Measurements from ENCODE around the gene ARHGEF28.

The ARHGEF28 gene

DNA sequence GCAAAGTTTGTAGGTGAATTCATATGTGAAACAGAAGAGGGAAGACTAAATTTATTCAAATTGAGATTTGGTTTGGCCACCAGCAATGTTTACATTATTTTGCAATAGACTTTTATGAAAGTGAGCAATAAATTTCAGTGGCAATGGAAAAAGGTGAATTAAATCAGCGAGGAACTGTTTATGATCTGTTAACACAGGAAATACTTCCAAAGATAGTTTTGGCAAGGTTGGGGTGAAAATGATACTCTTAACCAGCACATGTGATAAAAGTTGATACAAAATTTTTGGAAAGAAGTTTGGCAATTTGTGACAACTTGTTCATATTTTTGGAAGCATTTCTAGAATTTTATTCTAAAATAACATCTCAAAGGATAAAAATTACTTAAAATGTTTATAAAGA, 119.8 kb downstream of the ARHGEF28 start:
- DNase-seq (ENCODE audit: low read depth), result no peak

DNA sequence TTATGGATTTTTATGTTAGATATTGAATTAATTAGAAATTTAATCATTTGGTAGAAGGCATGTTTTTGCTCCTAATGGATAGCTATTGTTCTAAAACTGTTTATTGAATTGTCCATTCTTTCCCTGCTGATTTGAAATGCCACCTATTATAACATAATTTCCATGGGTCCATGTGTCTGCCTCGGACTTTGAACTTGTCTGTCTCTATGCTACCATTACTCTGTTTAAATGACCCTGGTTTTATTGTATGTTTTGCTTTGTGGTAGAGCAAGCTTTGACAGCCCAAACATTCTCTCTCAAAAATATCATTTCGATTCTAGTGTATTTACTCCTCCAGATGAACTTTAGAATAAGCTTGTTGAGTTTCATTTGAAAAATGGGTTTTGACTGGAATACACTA, 120.6 kb downstream of the ARHGEF28 start:
- no peak for DNase-seq (ENCODE audit: low read depth)

DNA sequence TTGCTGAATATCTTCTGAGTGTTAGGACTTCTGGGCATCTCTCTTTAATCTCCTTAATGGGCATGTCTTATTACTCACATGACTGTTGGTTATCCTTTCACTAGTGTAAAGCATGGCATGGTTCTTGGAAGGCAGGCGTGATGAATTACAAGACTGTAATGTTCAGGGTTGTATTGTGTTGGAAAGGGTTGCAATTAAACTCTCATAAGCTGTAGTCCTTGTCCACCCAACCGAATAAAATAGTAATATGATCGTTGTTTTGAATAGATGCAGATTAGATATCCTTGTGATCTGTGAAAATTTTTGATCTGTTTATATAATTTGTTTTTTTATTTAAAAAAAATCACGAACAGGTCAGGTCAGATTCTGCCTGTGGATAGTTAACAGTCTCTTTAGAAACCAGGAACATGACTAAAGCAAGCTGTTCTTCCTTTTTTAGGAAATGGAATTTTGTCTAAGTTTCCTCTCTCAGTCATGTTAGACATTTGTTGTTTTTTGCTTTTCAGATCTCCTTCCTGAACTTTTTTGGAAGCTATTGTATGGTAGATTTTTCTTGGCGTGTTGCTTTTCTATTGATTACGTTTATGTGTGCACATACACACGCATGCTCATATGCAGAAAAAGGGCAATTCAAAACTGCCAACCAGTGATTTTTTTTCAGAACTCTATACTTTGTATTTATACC, 121.8 kb downstream of the ARHGEF28 start:
- no peak for DNase-seq (ENCODE audit: low read depth)

DNA sequence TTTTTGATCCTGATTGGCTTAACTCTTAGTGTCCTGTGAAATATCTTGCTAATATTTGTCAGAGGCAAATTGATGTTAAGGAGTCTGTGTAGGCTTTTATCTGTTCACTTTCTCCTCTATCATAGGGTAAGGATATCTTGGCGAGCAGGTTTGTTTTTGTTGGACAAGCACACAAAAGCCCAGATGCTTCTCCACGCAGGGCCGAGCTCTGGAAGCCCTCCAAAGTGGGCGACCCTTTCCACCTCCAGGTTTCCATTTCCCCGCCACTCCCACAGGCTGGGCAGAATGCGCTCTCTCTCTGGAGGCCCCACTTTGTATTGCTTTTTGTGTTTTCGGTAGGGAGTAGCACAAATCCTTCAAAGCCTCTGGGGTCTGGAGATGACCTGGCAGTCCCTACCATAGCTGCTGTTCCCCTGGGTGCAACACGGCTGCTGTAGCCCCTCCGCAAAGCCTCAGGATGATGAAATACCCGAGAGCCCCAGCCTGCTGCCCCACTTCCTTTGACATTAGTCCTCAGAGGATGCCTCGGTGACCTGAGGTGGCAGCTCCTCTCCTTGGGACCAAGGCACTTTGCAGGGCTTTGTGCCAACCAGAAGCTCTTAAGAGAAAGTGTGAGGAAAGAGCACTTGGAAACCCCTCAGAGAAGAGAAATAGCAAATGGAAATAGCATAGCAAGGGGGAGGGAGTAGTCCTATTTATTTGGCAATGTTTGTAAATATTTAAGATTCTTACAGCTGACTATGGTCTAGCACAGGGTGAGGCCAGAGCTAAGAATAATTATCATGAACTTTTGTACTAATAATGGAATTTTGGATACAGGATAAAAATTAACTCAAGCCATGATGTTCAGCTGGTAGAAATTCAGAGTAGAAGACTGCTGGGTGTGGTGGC, 122.8 kb downstream of the ARHGEF28 start:
- DNase-seq (ENCODE audit: low read depth), result no peak

DNA sequence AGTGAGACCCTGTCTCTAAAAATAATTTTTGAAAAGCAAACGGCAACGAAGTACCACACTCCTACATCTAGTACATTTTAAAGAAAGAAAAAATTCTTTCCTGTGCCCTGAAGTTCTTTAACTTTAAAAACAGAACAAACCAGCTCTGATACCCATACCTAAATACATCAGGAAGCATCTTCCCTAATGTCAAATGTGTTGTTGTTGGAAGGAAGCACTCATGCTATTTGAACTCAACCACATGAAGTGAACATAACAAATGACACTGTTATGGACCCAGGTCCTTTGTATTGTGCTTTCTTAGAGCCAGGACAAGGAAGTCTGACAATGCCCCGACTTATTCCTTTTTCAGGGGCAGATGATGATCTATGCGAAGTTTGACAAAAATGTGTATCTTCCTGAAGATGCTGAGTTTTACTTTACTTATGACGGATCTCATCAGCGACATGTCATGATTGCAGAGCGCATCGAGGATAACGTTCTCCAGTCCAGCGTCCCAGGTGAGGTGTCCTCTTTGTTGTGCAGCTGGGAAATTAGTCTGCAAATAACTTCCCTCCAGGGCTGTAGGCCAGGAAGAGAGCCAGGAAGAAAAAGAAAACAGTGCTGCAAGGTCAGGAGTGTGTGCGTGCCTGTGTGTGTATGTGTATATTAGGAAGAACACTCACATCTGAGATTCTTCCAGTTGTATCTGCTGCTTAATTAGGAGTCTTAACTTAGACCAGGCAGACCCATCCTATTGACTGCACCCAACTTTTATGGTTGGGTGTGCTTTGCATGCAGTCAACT, 123.7 kb downstream of the ARHGEF28 start:
- DNase-seq (ENCODE audit: low read depth), result no peak

DNA sequence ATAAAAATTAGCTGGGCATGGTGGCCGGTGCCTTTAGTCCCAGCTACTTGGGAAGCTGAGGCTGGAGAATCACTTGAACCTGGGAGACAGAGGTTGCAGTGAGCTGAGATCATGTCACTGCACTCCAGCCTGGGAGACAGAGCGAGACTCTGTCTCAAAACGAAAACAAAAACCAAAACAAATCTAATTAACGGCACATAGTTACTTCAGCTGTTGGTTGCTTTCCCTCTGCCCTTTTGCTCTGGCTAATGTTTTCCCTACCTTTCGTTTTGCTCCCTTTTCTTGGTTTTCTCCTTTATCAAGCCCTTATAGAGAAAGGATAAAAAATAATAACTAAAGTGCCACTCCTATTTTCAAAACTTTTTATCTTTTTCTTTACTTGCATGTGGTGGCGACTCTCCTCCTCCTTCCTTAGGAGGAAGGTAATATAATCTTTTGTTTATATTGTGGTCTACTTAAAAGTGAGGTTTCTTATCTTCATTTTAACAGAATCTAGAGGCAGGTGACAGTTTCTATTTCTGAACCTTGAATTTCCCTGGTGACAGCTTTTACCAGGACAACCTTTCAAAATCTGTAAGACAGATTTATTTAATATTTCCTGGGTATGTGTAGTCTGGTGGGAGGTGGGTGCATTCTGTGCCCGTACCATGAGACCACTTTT, 125.4 kb downstream of the ARHGEF28 start:
- no peak for DNase-seq (ENCODE audit: low read depth)

DNA sequence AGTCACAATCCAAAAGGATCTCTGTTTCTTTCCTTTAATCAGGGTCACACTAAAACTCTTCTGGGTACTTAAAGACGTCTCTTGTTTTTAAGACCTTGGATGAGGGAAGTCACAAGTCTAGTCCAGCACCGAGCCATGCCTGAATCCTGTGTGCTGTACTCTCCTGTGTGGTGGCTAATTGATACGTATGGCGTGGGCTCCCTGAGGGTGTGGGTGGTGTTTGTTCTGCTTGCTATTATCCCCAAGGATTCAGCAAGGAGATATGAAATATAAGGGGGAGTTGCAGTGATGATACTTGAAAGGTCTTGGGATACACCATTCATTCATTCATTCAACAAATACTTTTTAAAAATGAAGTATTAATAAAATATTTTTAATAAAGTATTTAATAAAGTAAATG, 128.3 kb downstream of the ARHGEF28 start:
- no peak for DNase-seq (ENCODE audit: low read depth)

DNA sequence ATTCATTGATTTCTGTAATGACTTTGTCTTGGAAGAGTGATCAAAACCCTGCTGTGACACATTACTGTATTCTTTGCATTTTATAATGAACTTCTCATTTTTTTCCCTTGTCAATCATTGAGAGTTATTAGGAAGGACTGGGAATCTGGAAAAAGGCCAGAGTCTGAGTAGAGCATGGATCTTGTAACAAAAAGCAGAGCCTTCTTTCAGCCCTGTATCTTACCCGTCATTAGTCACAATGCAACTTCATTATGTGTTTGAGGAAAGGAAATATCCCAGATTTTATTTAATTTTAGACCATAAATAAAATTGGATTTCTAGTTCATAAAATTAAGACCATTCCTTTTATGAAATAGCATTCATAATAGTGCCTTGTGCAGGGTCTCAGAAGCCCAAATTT, 131.4 kb downstream of the ARHGEF28 start:
- DNase-seq (ENCODE audit: low read depth), result no peak

DNA sequence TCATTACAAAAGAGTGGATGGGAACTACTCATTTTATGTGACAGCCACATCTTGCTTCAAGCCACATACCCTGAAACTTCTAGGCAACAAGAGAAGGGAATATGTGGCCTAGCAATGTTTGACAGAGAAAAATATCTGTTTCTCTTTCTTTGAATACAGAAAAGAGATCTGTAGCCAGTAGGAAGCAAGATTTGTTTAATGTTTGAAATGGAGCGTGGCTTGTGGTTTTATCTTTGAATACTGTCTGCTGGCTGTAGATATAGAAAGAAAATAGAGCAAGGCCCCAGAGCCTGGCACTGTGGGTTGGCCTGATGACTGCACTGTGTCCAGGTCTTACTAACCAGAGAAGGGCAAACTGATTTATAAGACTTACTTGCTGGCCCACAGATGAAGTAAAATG, 133.8 kb downstream of the ARHGEF28 start:
- DNase-seq (ENCODE audit: low read depth), result no peak

DNA sequence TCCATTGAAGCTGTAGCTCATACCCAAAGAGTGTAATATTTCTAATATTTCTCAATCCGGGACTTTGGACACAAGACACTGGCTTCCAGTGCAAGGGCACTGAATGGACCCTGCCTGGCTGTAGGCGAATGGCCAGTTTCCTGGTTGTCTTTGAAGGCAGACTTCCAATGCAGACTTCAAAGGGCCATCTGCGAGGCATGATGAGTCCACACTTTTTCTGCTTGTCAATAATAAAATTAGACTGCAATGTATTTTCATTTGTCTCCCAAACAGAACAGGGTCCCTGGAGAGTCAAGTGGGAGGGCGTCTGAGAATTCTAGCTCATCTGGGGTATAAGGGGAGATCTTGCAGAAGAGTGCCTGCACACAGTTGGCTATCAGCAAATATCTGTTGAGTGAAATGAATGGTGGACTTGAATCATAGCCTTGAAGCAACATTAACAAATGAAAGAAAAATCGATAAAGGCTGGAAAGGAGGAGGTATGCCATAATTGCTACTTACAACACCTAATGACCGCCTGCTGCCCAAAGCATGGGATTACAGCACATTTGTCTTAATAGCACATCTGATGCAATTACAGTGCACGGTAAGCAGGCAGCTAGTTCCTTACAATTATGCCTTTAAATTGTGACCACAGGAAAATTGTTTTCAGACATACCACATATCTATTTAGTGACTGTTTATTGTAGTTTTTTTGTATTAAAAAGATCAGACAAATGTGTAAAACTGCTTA, 137.5 kb downstream of the ARHGEF28 start:
- no peak for DNase-seq (ENCODE audit: low read depth)

DNA sequence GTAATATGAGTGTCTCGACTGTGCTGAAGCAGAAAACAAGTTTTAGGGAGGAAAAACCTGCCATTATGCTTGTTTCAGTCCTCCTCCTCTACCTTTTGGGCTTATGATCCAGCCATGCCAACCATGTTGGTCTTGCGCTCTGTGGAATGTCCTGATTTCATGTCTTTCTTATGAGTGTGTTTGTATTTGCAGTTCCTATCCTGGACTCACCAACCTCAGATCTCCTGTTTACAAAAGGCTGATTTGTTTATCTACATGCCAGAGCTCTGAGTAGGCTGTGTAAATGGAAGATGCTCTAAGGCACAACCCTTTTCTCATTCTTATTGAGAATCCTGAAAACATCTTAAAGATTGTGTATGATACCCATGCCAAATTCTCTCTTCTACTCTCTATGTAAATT, 138.6 kb downstream of the ARHGEF28 start:
- no peak for DNase-seq (ENCODE audit: low read depth)

DNA sequence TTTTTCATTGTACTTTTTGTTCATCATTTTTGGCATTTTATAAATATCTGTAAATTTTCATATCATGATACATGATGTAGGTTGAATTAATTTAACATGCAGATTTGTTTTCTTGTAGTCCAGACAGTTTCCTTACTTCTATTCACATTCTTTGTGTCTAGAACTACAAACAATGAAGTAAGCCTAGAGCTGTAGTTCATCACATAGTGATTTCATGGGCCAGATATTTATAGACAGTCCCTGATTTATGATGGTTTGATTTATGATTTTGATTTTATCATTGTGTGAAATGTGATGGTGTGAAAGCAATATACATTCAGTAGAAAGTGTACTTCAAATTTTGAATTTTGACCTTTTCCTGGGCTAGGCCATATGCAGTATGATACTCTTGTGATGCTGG, 139.0 kb downstream of the ARHGEF28 start:
- DNase-seq (ENCODE audit: low read depth), result no peak

DNA sequence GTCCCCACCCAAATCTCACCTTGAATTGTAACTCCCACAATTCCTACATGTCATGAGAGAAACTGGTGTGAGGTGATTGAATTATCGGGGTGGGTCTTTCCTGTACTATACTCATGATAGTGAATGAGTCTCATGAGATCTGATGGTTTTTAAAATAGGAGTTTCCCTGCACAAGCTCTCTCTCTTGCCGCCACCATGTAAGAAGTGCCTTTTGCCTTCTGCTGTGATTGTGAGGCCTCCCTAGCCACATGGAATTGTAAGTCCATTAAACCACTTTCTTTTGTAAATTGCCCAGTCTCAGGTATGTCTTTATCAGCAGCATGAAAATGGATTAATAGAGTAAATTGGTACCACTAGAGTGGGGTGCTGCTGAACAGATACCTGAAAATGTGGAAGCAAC, 140.9 kb downstream of the ARHGEF28 start:
- DNase-seq (ENCODE audit: low read depth), result no peak

DNA sequence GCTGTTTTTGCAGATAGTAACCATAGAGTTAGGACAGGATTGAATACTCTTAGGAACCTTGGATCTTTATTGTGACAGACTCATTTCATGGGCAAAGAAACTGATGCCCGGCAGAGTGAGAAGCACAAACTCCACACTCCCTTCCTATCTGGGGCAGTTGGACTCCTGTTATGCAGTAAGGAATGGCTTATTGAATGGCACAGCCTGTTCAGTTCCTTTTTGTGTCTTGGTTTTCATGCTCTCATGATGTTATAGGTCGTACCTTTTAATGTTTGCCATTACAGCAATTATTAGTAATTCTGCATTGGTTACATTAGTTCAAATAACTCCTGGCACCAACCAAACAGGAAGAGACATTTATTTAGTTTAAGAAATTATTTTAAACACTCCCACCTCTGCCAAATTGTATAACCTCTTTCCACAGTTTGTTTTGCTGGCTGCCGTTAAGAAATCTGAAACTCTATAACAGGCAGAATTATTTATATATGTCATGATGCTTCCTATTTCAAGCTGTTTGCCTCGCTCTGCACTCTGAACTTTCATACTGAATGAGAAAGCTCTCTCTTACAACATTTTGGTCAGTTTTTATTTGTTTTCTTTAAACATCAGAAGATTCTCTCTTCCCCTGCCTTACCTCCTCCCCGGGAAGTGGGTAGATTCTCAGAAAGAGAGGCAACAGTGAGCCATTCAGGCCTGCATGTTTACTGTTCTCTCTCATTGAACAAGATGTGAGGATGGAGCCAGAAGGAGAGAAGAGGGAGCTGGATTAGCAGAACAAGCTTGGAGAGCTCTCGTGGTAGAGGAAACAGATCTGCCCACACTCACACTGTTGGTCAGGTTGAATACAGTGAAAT, 144.4 kb downstream of the ARHGEF28 start:
- no peak for DNase-seq (ENCODE audit: low read depth)

DNA sequence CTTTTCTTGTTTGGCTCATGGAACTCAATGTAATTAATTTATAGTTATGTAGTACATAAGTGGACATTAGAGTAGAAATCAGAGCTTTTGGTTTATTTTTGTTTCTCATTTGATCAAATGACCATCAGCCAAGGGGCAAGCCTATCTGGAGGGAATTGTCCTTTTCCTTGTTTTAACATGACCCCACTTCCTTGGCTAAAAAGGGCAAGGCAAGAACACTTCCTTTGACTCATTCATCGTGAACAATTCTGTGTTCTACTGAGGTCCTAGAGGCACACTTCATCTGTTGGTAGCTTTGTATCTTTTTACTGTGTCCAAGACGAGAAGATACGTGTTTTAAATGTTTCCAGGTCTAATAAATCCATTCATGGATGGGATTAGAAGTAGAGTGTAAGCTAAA, 148.9 kb downstream of the ARHGEF28 start:
- DNase-seq (ENCODE audit: low read depth), result no peak

DNA sequence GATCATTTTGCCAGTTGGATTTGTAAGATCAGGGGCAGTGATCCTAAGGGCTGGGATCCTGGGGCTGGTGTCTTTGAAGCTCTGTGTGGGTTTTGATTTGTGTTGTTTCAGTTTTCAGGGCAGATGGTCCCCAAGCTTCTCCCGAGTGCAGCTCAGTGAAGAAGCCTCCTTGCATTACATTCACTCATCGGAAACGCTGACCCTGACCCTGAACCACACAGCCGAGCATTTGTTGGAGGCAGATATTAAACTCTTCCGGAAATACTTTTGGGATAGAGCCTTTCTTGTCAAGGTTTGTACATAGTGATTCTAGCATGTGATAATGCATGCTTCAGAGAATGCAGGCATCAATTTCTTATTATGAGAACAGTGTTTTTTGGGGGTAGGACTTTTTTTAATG, 150.4 kb downstream of the ARHGEF28 start:
- no peak for DNase-seq (ENCODE audit: low read depth)

DNA sequence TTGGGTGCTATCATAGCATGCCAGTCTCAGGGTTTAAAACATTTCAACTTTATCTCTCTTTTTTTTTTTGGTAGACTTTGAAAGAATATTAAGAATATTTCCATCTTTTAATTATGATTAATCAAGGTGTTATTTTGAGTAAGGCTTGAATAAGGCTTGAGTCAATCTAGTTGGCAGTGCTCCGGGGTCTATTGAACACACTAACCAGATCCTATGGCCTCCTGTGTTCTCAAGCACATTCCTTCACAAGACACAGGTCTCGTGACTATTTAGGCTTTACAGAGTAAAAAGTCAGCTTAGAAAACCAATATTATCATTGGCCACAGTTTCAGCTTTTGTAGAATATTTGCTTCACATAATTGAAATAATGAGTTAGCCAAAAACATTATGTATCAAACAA, 151.2 kb downstream of the ARHGEF28 start:
- no peak for DNase-seq (ENCODE audit: low read depth)

DNA sequence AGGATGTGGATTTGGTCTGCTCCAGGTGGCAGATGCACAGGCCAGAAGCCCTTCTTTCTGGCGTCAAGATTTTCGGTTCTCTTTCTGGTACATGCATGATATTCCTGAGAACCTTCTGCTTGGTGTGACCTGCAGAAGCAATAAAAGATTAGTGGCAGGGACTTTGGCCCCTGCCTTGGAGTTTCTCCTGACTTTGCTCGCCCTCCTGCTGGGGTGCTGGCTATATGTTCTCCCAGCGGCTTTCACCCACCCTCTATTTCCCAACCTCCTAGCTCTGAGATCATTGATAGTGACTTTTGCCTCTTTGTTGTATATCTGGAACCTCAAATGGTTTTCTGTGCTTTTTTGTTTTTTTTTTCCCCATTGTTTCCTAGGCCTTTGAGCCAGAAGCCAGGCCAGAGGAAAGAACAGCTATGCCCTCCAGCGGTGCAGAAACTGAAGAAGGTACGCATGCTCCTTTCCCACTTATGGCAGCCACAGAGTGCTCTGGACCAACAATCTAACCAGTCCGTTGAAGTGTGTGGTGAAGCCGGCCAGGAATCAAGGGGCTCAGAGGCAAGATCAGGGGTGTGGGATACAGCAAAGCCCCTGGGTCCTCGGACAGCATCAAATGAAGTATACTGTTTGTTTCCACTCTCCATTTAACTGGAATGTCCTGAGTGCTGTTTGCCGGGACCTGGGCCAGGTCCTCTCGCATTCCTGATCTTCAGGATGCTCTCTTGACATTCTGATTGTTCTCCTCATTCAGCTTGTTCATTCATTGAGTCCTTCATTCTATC, 154.5 kb downstream of the ARHGEF28 start:
- no peak for DNase-seq (ENCODE audit: low read depth)

DNA sequence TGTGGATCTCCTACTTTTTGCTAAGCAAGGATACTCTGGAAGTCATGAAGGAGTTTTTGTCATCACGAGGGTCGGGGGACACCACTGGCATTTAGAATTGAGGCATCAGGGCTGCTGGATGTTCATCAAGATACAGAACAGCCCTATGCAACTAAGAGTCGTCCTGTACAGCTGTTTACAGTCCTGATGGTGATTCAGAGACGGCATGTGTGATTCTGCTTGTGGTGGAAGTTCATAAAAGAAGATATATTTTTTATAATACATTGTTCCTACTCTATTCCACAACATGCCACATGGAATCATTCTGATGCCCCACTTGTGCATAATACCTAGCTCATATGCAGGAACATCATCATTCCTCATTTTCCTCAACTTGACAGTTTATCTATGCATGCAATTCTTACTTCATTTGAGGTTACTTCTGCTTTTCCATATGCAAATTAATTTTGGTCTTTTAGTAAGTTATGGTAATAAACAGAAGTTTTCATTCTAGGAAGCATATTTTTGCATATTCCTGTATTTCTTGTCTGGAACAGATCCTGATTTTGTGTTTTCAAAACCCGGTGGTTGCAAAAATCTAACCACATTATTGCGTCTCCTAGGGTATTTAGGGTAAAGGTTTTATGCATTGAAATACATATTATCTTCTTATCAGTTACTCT, 155.2 kb downstream of the ARHGEF28 start:
- DNase-seq (ENCODE audit: low read depth), result no peak

Data from stimulated activated CD8-positive, alpha-beta memory T cell treated with anti-CD3 and anti-CD28 coated beads, Interleukin-12 subunit alpha, Interleukin-12 subunit beta, amount 100 ng/mL, for 1 hour (primary cell).